CD4-positive, alpha-beta T cell treated with Interleukin-15 for 1 hour (primary cell): ENCODE data around the gene SLC28A2.
A peak's percentile ranks its signal among the peaks of the same experiment; 100 is the strongest.
"Not testable (repeated sequence)": the region's sequence is repeated elsewhere in the genome, so short reads cannot be mapped to it uniquely, and the experiment has no call there.

Experiments
- DNase-seq: peaks from one replicate; pipeline ENCODE4 v3.0.0-alpha.2; 2020

Gene SLC28A2, protein sequence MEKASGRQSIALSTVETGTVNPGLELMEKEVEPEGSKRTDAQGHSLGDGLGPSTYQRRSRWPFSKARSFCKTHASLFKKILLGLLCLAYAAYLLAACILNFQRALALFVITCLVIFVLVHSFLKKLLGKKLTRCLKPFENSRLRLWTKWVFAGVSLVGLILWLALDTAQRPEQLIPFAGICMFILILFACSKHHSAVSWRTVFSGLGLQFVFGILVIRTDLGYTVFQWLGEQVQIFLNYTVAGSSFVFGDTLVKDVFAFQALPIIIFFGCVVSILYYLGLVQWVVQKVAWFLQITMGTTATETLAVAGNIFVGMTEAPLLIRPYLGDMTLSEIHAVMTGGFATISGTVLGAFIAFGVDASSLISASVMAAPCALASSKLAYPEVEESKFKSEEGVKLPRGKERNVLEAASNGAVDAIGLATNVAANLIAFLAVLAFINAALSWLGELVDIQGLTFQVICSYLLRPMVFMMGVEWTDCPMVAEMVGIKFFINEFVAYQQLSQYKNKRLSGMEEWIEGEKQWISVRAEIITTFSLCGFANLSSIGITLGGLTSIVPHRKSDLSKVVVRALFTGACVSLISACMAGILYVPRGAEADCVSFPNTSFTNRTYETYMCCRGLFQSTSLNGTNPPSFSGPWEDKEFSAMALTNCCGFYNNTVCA

DNA sequence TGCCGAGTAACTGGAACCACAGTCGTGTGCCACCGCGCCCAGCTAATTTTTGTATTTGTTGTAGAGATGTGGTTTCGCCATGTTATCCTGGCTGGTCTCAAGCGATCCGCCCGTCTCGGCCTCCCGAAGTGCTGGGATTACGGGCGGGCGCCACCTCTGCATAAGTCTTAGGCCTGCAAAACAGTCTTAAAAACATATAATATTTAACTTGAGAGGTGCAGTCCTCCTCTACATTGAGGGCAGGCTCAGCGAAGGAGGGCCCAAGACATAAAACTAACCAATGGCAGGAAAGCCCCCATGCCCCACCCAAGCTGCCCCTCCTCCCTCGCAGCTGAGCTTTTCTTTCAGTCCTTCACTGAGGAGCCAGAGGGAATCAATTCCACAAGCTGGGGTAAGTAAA lies at the start of gene SLC28A2:
SLC28A2 (plus strand) TSS at position 347 of the 400 bp plus-strand sequence. CDS start 982 bp downstream, outside the sequence.
- DNase-seq = no peak

DNA sequence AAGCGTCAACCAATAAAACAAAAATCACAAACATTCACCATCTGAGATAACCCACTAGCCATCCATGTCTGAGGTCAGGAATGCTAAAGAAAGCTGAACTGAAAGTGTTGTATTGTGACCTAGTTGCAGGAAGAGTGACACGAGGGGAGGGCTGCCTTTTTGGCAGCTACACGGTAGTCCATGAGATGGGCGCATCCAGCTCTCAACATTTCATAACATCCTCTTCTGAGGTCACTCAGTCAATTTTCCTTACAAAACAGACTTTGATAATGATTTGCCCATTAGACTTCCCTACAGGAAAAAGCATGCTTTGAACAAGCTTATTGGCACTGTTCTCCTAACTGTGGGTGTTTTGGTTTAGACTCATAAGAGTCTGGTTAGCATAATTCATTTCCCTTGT lies 48.9 kb upstream of the SLC28A2 start:
- no peak for DNase-seq

DNA sequence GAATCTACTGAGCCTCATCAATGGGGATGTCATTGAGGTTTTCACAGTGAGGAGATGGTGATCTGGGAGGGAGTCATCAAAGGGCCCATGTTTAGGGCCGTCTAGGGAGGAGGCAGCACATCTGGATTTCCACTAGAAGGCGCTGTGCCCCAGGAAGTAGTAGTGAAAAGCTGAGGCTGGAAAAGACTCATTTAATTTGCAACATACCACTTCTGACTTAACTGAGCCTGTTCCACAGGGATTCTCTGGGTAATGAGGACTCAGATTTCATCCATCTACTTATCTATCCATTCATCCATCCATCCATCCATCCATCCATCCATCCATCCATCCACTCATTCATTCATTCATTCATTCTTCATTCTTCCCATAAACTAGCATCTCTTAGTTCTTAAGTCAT lies 46.8 kb upstream of the SLC28A2 start:
- peak; percentile 57 for DNase-seq

DNA sequence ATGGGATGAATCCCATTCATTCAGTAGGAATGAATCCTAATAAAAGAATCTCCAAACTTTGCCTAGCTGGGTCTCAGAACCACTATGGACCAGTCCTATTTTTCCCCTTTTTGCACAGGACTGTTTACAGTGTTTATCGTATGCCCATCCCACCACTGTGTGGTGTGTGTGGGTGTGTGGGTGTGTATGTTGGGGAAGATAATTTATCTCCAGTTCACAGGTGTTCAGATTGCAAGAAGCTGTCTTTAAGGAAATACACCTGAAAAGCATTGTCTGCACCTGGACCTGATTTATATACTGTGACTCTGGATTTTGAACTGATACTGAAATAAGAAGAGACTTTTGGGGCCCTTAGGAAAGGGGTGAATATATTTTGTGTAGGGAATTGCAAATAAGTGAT lies 39.5 kb upstream of the SLC28A2 start:
- no peak for DNase-seq

DNA sequence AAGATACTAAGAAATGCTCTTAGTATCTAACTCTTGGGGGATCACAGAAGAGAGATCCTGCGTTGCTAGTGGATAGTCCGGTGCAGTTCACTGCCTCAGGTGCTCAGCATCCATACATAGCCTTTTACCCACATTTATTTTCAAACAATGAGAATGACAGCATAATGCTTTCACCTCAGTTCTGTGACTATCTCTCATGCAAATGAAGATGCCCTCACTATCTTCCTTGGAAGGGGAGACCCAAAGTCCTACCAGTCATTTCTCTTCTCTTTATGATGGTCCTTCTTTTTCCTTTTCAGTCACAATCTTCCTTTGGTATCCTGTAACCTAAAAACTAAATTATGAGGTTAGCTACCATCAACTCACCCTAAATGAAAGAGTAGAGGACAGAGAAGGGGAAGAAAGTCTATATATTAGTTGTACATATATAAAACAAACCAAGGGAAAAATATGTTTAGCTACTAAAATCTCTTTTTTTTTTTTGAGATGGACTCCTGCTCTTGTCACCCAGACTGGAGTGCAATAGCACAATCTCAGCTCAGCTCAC lies 30.9 kb upstream of the SLC28A2 start:
- no peak for DNase-seq

DNA sequence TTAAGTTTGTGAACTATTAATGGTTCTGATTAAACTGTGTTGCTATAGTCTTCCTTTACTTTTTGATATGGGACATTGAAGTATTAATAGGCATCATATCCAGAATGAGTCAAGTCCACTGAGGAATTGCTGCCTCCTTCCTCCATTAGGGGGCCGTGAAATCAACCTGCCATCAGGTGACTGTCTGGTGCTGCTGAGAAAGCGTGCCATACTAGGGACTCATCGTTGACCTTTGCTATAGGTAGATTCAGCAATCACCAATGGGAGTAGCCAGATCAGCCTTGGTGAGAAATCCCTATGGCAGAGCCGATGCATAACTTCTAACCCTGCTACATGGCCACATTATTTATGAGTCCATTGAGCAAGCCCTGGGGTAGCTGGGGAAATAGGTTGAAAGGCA lies 30.1 kb upstream of the SLC28A2 start:
- no peak for DNase-seq

DNA sequence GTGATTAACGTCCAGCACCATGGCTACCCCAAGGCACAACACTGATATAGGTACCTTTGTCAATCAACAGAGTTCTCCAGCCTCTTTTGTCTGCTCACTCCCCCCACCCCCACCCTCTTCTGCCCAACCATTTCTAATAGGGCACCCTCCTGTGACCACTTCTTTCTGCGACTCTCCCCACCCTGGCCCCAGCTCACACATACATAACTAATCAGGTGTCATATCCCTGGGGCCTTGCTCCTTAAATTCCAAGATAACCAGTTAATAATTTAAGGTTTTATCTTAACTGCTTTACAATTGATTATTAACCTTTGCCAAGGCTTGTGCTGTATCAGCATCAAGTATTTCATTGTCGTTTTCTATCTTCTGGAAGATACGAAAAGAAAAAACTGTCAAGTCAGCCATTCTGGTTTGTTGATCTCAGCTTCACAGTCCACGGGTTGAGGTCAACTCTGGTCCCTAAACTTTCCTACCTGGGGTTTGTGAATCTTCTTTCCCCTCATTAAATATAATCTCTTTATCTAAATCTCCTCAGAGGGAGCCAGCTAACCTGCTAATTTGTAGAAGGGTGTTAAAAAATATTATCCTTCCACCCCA lies 27.3 kb upstream of the SLC28A2 start:
- no peak for DNase-seq

DNA sequence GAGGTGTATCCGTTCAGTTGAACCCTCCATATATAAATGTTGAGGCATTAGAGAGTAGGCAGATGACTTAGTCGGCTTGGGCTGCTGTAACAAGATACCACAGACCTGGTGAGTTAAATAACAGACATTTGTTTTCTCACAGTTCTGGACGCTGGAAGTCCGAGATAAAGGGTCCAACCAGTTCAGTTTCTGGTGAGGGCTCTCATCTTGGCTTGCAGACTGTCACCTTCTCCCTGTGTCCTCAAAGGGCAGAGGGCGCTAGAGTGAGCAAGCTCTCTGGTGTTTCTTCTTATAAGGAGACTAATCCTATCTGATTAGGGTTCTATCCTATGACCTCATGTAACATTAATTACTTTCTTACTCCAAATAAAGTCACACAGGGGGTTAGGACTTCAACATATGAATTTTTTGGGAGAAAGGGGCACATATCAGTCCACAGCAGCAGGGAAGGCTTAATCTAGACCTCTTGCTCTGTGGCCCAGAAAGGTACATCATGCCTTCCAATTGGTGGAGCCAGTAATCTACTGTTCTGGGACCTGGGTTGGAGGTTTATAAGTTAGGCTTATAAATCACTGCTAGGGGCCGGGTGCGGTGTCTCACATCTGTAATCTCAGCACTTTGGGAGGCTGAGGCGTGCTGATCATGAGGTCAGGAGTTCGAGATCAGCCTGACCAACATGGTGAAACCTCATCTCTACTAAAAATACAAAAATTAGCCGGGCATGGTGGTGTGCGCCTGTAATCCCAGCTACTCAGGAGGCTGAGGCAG lies 26.3 kb upstream of the SLC28A2 start:
- no peak for DNase-seq

DNA sequence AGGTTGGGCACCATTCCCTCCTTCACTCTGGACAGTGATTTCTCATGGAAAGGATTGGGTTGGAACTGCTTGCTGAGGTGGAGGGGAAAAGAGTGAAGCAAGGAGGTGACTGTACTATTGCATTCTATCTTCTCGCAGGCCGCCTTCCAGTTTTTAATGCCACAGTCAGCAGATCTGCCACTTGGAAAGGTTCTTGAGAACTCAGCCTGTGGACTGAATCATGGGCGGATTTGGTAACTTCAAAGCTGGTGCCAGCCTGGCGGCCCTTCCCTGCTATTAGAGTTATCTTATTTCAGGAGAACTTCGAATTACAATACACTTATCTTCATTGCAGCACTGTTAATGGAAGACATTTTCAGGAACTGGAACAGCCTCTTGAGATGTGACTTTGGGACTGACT lies 23.1 kb upstream of the SLC28A2 start:
- DNase-seq = no peak

DNA sequence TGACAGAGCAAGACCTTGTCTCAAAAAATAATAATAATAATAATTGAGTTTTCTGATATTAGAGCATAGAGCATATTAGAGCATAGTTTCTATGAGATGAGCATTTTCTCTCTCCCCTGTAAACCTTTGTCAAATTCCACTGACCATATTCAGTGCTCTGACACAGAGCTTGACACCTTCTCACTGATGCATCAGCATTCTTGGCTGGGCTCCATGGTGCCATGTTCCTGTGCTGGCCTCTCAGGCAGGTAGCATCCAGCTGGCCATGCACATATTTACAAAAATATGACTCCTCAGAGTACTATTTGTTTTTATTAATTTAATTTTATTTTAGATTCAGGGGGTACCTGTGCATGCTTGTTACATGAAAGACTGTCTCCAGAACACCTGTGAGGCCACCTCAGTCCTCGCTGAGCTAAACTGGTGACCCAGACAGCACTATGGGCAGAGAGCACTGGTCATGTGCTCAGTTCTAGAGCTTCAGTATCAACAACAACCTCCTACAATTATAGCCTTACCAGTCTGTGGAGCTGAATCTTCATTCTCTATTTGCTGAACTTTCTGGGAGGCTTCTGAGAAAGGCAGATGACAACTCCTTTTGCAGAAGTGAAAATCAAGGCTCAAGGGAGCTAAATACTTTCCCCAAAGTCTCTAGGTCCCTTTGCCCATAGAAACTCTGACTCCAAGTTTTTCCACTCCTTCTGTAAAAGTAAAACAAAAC lies 21.6 kb upstream of the SLC28A2 start:
- DNase-seq = no peak

DNA sequence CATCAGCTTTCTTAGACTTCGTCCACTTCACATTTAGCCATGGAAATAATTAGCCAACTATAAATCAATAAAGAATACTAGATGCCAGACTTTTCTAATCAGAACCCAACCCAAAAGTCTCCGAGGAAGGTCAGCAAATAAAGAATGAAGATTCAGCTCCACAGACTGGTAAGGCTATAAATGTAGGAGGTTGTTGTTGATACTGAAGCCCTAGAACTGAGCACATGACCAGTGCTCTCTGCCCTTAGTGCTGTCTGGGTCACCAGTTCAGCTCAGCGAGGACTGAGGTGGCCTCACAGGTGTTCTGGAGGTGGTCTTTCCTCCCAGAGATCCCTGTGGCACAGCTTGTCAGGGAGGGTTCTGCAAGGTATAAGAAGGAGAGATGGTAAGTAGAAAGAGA lies 20.9 kb upstream of the SLC28A2 start:
- DNase-seq = no peak

DNA sequence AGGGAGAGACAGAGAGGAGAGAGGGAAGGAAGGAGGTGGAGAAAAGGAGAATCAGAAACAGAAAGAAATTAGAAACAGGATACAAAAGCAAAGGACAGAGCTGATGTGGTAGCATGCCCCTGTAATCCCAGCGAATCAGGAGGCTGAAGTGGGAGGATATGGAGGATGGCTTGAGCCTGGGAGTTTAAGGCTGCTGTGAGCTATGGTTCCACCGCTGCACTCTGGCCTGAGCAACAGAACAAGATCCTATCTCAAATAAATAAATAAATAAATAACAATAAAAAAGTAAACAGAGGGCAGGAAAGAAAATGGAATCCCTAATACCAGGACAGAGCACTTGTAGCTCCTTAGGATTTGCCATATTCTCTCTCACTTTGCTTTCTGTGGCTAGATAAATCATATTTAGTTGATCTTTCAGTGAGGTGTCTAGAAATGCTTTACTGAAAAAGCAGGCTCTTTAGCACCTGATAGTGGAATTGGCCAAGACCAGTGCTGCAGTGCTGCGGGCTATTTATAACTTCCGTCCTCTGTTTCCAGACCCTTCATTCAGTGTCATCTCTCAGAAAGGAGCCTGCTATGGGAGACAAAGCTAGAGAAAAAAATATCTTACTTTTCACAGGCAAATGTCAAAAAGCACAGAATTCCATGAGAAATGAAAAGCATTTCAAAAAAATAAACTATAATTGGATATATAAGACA lies 20.0 kb upstream of the SLC28A2 start:
- no peak for DNase-seq

DNA sequence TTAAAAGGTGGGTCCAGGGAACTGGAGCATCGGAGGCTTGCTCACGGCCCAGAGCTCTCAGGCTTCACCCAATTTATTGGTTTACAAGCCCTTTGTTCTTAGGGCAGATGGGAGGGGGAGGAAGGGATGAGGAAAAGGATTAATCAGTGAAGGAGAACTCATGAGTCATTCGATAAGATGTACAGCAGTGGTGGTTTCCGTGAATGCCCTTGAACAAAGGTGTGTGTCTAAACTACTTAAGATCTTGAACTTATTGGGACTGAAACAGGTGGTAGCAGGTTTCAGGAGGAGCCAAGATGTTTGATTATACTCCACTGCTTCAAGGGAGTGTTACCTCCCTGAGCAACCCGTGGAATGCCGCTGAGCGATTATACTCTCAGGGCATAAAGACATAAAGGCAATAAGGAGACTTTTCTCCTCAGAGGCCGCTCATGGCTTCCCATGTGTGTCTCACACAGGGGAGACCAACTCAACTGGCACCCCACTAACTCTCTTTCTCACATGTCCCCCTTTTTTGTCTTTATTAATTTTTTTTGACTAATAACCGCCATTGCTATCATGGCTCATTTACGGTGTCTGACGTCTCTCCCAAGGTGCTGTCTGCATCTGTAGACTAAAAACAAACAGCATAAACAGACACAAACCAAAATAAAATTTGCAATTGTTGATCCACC lies 17.3 kb upstream of the SLC28A2 start:
- DNase-seq = no peak

DNA sequence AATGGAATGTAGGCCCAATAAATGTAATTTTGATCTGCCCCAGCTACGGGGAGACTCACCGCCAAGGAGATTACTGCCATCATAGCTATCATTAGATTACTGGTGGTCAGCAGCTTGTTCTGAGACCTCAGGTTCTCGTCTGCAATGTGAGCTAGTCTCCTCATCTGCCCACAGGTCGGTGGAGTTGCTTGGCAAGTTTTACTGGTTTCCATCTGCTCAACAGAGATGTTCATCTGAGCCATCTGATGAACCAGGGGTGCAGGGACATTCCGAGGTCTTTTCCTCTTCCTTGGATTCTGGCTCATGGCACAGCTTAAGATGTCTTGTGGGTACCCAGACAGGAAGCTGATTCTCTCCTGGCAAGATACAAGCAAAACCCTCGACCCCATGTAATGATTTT lies 15.2 kb upstream of the SLC28A2 start:
- not testable (repeated sequence) for DNase-seq

DNA sequence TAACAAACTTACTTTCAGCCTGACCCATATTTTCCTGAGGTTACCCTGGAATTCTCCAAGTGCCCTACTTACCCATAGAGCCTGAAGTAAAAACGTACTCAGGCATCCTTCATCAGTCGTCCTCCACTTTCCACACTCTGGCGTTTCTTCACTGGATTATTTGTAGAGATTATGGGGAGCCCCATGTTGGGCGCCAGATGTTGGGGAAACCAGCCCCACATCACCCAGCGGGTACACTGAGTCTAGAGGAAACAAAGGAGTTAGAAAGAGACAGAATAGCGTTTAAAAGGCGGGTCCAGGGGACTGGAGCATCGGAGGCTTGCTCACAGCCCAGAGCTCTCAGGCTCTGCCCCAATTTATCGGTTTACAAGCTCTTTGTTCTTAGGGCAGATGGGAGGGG lies 9.7 kb upstream of the SLC28A2 start:
- DNase-seq = no peak

DNA sequence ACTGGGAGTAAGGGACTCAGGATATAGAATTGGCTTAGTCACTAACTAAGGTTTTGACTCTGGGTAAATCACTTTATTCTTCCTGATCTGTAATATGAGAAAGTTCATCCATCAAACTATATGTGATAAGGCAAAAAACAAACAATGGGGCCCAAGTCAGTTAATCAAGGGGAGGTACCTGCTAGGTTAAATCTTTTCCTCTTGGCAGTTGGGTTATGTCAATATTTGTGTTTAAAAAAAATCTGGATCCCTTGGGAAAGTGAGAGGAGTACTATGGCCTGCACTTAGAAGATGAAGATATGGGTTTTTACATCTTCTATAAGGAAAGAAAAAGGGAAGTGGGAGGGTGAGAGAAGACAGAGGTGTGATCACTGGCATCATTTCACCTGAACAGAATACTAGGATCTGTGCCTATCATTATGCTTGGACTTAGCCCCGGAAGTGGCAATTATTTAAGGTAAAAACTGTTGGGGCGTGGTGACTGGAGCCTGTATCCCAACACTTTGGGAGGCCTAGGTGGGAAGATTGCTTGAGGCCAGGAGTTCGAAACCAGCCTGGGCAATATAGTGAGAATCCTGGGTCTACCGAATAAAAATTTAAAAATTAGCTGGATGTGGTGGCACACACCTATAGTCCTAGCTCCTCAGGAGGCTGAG lies 2.8 kb upstream of the SLC28A2 start:
- no peak for DNase-seq

DNA sequence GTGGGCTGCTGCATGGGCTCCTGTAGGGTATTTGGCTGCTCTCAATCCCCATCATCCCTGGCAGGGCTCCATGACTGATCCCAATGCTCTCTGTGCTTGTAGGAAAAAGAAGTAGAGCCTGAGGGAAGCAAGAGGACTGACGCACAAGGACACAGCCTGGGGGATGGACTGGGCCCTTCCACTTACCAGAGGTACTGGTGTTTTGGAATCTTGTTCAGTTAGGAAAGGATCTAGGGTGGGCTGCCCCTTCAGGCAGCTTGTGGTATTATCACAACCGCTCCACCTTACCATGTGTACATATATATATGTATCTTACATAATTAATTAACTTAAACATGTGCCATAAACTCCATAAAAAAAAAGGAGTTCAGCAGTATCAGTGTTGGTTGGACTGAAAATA lies 1.3 kb downstream of the SLC28A2 start:
- DNase-seq = no peak

DNA sequence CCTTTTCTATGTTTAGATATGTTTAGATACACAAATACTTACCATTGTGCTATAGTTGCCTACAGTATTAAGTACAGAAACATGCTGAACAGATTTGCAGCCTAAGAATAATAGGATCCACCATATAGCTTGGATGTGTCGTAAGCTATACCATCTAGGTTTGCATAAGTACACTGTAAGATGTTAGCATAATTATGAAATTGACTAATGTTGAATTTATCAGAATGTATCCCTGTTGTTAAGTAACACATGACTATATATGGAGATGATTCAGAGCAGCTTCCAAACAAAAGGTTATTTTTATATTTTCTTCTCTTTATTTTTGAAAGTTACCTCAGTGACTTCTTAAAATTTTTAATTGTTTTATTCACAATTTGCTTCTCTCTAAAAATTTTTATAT lies 2.4 kb downstream of the SLC28A2 start:
- DNase-seq = no peak

DNA sequence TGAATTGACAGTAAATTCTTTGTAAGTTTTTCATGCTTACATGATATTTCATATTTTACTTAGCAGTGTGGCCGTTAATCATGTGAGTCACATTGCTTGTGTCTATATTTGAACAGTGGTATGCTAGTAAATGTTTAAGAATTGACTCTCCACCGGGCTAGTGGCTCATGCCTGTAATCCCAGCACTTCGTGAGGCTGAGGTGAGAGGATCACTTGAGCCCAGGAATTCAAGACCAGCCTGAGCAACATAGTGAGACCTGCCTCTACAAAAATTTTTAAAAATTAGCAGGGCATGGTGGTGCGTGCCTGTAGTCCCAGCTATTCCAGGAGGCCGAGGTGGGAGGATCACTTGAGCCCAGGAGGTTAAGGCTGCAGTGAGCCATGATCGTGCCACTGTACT lies 2.8 kb downstream of the SLC28A2 start:
- DNase-seq = not testable (repeated sequence)

DNA sequence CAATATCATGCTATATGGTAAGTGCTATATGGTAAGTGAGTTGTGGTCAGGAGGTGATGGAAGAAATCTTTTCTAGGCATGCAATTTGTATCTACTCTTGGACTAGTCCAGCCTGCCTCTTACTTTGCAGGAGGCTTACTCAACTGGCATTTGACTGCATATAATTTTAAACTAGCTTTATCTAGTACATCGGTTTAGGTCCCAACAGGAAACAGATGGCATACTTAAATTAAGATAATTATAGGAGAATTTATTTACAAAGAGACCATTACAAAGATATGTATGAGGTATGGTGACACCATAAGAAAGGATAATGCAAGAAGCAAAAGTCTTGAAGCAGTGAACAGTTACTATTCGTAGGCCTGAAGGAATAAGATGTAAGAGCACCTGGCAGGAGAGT lies 7.8 kb downstream of the SLC28A2 start:
- no peak for DNase-seq
